ENCODE data around the gene OSMR.
"Not testable (repeated sequence)": the region's sequence is repeated elsewhere in the genome, so short reads cannot be mapped to it uniquely, and the experiment has no call there.

- TF ChIP-seq ZBTB33 (IDR thresholded peaks at IDR 0.05; ENCODE audit: borderline replicate concordance, low read depth); USF1 (IDR thresholded peaks at IDR 0.05; ENCODE audit: borderline replicate concordance, low read depth); MAX (IDR thresholded peaks at IDR 0.05; ENCODE audit: low read depth); POLR2AphosphoS5 (IDR thresholded peaks at IDR 0.05; ENCODE audit: low read depth, low read length); EZH2phosphoT487 (IDR thresholded peaks at IDR 0.05; ENCODE audit: borderline replicate concordance, low read depth); CTCF (IDR thresholded peaks at IDR 0.05); TCF12 (IDR thresholded peaks at IDR 0.05); TAF1 (IDR thresholded peaks at IDR 0.05; ENCODE audit: borderline replicate concordance, low read depth, low read length); MEF2A (IDR thresholded peaks at IDR 0.05; ENCODE audit: borderline replicate concordance, low read depth): not testable (repeated sequence)
Observed at GRCh38 chr5:38861986-38862770, 16.4 kb downstream of the OSMR start.

All from SK-N-SH (cell line).